Measurements from ENCODE around the gene TSPAN18.

The TSPAN18 gene

GRCh38 chr11:44799012-44799411, 72.2 kb downstream of the TSPAN18 start:
- DNase-seq = no peak

GRCh38 chr11:44802347-44802746, 75.6 kb downstream of the TSPAN18 start:
- no peak for DNase-seq

- DNase-seq = no peak
Observed at GRCh38 chr11:44803009-44803408, 76.2 kb downstream of the TSPAN18 start.

GRCh38 chr11:44804449-44805437, 78.0 kb downstream of the TSPAN18 start:
- DNase-seq = no peak

GRCh38 chr11:44805596-44805995, 78.8 kb downstream of the TSPAN18 start:
- DNase-seq = no peak

GRCh38 chr11:44808053-44808753, 81.4 kb downstream of the TSPAN18 start:
- DNase-seq = no peak

- DNase-seq = no peak
Observed at GRCh38 chr11:44809283-44809682, 82.5 kb downstream of the TSPAN18 start.

- no peak for DNase-seq
Observed at GRCh38 chr11:44811841-44812448, 85.2 kb downstream of the TSPAN18 start.

GRCh38 chr11:44812971-44813370, 86.2 kb downstream of the TSPAN18 start:
- no peak for DNase-seq

GRCh38 chr11:44813401-44813800, 86.6 kb downstream of the TSPAN18 start:
- no peak for DNase-seq

- no peak for DNase-seq
Observed at GRCh38 chr11:44814881-44815592, 88.3 kb downstream of the TSPAN18 start.

GRCh38 chr11:44815917-44816456, 89.2 kb downstream of the TSPAN18 start:
- DNase-seq = no peak

GRCh38 chr11:44816761-44817160, 90.0 kb downstream of the TSPAN18 start:
- DNase-seq = no peak

GRCh38 chr11:44817207-44817949, 90.6 kb downstream of the TSPAN18 start:
- no peak for DNase-seq

- no peak for DNase-seq
Observed at GRCh38 chr11:44818110-44818509, 91.3 kb downstream of the TSPAN18 start.

- no peak for DNase-seq
Observed at GRCh38 chr11:44819346-44819745, 92.6 kb downstream of the TSPAN18 start.

GRCh38 chr11:44822369-44822768, 95.6 kb downstream of the TSPAN18 start:
- DNase-seq = no peak

GRCh38 chr11:44823006-44823405, 96.2 kb downstream of the TSPAN18 start:
- DNase-seq = no peak

- DNase-seq = no peak
Observed at GRCh38 chr11:44823868-44824267, 97.1 kb downstream of the TSPAN18 start.

- DNase-seq = no peak
Observed at GRCh38 chr11:44824300-44824704, 97.5 kb downstream of the TSPAN18 start.

- no peak for DNase-seq
Observed at GRCh38 chr11:44825058-44825785, 98.5 kb downstream of the TSPAN18 start.
